ES-I3 (cell line): Measurements from ENCODE around the gene FAM120A.
A peak's percentile ranks its signal among the peaks of the same experiment; 100 is the strongest.

ENCODE experiments used
- H3K36me3 ChIP-seq: 2 replicates; pipeline ENCODE4 v1.6.1; 2013; ENCODE audit warnings: mild to moderate bottlenecking, low read length, control low read depth, moderate library complexity; ENCODE audit not compliant: insufficient read depth
- H3K4me1 ChIP-seq: 2 replicates; pipeline ENCODE4 v1.6.1; 2013; ENCODE audit warnings: mild to moderate bottlenecking, control low read depth, low read length; ENCODE audit not compliant: insufficient read depth
- H3K9ac ChIP-seq: 2 replicates; pipeline ENCODE4 v1.6.1; 2013; ENCODE audit warnings: low read depth, mild to moderate bottlenecking, low read length, moderate library complexity
- H3K9me3 ChIP-seq: 2 replicates; pipeline ENCODE4 v1.6.1; 2013; ENCODE audit warnings: mild to moderate bottlenecking, low read length, moderate library complexity; ENCODE audit not compliant: control insufficient read depth, insufficient read depth

Gene FAM120A

DNA sequence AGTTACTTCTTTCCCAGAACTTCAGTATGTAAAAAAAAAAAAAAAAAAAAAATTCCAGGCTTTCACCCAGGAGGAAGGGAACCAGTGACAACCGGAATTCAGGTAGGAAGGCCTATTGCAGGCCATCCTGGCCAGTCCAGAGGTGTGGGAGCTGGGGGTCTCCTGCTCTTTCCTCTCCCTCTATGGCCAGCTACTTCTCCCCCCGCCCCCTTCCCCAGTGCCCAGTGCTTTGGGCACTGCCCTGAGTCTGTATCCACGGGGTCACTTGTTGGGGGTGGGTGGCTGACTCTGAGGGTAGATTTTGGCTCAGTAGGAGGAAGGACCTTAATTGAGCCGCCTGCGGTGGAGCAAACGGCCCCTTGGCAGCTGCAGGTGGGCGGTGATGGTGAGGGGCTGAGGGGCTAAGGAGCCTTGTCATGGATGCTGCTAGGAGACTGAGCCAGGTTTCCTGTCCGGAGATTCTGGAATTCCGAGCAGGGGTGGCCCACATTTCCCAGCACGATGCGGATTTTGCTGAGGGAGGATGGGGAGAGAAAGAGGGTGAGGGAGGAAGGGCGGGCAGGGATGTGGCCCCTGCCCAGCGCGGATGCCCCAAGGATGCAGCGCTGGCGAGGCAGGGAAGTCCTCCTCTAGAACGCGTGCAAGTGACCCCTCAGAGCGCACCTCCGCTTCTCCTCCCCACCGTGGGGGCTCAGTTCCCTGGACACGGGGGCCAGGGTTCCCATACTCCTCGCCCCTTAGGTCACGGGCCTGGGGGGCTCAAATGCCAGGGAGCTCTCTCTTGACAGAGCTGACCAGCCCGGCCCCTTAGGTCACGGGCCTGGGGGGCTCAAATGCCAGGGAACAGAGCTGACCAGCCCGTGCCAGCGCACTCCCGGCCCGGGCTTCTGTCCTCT lies 123.7 kb downstream of the FAM120A start:
- Histone ChIP-seq H3K36me3 (no peaks in the 10 kb centered on the region), H3K9ac (peak overlapping the region; percentile 49; the same call in 1 of the 2 replicates), H3K4me1 (peaks cover 16% of the 10 kb centered on the region; the same call in 1 of the 2 replicates), H3K9me3 (no peaks in the 10 kb centered on the region)

DNA sequence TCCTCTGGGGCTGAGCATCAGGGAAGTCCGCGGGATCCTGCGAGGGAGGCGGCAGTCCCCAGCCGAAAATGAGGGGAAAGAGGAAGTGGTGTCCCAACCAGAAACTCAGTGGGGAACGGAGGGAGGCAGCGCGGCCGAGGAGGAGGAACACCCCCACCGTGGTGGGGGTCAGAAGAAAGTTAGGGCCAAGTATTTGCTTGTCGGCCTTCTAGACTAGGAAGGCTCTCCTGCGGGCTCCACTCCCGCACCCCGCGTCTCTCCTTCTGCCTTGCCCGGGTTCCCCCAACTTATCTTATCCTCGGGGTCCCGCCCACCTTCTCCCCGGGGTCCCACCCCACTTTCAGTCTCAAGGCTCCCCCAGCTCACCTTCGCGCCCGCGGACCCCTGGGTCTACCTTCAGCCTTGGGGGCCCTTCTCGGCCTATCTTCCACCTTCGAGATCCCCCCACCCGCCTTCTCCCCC lies 124.3 kb downstream of the FAM120A start:
- no peaks in the 10 kb centered on the region for H3K9me3 ChIP-seq
- H3K4me1 ChIP-seq = peaks cover 21% of the 10 kb centered on the region; the same call in 1 of the 2 replicates
- H3K36me3 ChIP-seq = no peaks in the 10 kb centered on the region
- H3K9ac ChIP-seq = peak overlapping the region; percentile 49; the same call in 1 of the 2 replicates

DNA sequence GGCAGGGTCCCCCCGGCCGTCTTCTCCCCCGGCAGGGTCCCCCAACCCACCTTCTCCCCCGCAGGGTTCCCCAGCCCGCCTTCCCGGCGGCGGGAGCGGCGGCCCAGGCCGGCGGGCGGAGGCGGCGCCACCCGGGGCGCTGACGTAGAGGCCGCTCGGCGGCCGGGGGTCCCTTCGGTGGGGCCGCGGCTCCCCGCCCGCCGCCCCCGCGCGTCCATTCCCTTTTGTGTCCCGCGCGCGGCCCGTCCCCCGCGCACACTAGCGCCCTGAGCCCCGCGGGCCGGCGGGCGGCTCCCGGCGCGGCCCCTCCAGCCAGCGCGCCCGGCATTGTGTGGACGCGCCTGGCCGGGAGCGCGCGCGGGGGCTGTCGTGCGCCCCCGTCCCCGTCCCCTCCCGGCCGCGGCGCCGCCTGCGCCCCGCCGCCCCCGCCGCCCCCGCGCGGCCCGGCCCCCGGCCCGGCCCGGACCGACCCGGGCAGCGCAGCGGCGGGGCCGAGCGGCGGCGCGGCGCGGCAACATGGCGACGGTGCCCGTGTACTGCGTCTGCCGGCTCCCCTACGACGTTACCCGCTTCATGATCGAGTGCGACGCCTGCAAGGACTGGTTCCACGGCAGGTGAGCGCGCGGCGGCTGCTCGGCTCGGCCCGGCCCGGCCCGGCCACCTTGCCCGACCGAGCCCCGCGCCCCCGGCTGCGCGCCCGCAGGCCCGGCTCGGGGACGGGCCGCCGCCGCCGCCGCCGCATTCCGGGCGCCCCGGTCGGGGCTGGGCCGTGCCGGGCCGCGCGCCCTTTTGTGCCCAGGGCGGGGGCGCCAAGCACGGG lies 125.0 kb downstream of the FAM120A start, which contains the start of gene PHF2:
Gene PHF2 (plus strand): TSS at position 327 of the 820 bp plus-strand sequence. CDS start 190 bp downstream, at position 517.
- Histone ChIP-seq H3K9me3 (no peaks in the 10 kb centered on the region), H3K4me1 (peaks cover 21% of the 10 kb centered on the region; the same call in 1 of the 2 replicates), H3K9ac (peak within 1 kb of the TSS; percentile 70), H3K36me3 (no peaks in the 10 kb centered on the region)

DNA sequence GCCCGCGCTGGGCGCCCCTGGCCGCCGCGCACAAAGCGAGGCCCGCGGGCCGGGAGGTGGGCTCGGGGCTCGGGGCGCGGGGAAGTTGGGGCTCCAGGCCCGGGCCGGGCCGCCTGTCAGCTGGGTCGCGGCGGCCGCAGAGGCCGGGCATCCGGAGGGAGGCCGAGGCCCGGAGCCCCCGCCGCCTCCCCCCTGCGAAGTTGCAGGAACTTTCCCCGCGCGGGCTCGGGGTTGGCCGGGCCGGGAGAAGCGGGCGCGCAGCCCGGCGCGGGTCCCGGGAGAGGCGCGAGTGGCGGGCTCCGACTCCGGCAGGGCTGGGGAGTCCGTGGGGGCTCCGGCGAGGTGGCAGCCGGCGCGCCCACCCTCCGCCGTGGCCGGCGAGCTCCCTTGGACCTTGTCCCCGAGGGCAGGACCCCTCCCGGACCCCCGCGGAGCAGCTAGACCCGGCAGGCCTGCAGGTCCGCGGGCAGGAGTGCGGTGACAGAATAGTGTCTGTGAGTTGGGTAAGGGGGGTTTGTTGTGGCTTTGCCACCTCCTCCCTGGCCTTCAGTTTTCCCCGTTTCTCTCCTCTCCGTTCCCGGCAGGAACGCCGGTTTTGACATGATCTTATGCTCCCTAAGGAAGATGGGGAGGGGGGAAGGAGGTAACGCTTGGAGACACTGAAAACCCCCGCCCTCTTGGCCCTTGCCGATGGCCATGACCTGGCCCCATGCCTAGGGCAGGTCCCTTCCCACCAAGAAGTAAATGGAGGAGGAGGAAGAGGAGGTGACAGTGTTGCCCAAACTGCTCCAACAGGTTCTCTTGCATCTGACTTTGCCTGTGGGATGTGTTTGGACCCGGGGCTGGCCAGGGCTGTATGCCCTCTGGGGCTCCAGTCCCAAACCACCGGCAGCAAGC lies 125.8 kb downstream of the FAM120A start:
- no peaks in the 10 kb centered on the region for H3K36me3 ChIP-seq
- H3K9ac ChIP-seq = peak overlapping the region; percentile 70
- H3K9me3 ChIP-seq = no peaks in the 10 kb centered on the region
- peaks cover 21% of the 10 kb centered on the region; the same call in 1 of the 2 replicates for H3K4me1 ChIP-seq

DNA sequence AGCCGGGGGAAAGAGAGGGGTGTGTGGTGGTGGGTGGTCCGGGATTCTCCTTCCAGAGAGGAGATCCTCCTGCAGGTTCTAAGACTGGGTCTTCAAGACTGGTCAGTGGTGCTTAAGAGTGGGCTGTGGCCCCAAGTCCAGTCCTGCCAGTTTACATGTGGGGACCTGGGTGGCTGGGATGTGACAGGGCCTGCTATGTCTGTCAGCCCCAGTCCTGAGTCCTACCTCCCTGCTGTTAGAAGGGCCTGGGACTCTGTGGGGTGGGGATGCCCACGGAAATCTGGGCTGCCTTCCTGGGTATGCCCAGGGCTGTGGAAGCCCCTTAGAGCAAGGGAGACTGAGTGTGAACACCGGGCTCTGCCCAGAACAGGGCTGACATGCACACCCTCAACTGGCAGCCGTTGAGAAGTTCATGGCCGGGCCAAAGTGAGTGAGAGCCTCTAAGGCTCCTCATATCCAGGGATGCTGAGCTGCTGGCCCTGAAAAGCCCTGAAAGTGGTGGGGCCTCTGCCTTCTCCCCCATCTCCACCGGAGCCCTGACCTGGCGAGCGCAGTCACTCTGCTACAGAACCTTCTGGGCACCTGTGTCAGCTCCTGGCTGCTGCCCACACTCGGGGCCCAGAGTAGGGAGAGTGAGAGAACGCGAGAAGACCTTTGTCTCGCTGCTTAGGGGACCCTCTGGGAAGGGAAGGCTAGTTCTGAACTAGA lies 126.6 kb downstream of the FAM120A start:
- Histone ChIP-seq H3K9ac (peak overlapping the region; percentile 70; the same call in 1 of the 2 replicates), H3K9me3 (no peaks in the 10 kb centered on the region), H3K4me1 (peaks cover 21% of the 10 kb centered on the region; the same call in 1 of the 2 replicates), H3K36me3 (no peaks in the 10 kb centered on the region)

DNA sequence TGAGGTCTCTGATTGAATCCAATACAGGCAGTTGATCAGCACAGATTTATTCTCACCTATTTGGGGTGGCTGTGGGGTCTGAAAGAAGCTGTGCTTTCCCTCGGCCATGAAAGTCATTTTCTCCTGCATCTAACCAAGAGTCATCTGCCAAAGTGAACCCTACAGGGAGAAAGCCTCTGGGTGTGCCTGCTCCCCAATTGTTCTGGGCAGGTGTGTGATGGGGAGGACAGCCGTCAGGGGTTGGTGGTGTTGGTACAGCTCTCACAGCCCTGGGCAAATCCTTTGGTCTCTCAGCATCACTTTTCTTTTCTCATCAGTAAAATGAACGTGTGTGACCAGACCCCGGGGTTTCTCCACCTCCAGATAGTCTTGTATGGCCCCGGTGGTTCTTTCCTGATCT lies 127.4 kb downstream of the FAM120A start:
- Histone ChIP-seq H3K9ac (no peak overlapping the region), H3K9me3 (no peaks in the 10 kb centered on the region), H3K36me3 (no peaks in the 10 kb centered on the region), H3K4me1 (peaks cover 21% of the 10 kb centered on the region; the same call in 1 of the 2 replicates)

DNA sequence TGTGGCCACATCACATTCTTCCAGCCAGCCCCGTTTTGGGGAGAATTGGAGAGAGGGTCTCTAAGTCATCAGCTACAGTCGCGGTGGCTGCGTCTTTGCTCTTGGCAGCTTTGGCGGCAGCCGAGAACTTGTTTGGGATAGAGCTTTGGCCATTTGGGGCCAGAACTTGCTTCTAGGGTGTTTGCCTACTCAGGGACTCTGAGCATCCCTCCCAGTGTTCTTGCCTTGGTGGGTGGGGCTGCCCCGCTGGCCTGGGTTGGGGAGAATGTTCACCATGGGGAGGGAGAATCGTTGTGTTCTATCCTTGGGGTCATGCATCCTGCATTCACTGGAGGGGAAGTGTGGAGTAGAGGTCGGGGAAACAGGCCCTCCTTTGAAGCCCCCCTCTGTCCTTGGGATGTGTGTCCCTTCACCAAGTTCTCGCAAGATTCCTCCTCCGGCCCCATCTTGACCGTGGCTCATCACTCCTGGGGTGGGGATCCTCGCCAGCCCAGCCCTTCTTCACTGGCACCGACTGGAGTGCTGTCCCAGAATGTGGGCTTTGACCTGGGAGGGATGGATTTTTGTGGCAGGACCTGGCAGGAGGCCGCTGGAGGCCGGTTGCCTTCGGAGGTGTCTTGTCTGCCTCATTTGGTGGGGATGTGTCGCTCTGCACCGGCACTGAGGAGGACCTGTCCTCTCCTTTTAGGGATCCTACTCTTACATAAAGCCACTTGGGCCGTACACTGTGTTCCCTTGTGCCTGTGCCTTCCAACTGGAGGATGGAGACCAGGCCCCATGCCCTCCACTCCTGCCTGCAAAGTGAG lies 128.4 kb downstream of the FAM120A start:
- peaks cover 14% of the 10 kb centered on the region; the same call in 1 of the 2 replicates for H3K4me1 ChIP-seq
- H3K9me3 ChIP-seq = no peaks in the 10 kb centered on the region
- H3K36me3 ChIP-seq = no peaks in the 10 kb centered on the region
- no peak overlapping the region for H3K9ac ChIP-seq

DNA sequence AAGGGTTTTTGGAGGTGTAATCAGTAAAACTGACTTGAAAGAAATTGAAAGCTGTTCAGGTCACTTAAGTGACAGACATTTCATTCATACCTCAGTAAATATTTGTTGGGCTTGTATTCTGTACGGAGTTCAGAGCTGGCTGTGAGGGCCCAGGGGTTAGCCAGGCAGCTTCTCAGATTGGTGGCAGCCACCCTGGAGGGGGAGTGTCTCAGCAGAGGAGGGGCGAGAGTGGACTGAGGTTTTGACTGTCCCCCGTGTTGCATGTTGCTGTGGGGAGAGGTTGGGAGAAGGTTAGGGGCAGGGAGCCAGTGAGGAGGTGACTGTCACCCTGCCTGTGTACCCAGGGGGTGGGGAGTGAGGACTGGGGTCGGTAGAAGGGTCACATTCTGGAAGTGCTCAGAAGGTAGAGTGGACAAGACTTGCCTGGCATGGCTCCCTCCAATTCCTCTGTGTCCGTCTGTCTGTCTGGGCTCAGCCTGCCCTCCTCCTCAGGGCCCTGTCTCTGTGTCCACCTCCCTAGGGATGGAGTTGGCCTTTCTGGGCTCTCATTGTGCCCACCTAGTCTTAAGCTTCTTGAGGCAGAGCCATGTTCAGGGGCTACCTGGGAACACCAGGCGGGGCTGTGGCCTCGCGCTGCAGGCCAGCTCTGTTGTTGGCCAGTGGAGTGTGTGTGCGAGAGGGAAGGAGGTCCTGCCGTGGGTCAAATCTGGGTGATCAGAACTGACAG lies 129.3 kb downstream of the FAM120A start:
- no peaks in the 10 kb centered on the region for H3K9me3 ChIP-seq
- H3K9ac ChIP-seq = no peak overlapping the region

DNA sequence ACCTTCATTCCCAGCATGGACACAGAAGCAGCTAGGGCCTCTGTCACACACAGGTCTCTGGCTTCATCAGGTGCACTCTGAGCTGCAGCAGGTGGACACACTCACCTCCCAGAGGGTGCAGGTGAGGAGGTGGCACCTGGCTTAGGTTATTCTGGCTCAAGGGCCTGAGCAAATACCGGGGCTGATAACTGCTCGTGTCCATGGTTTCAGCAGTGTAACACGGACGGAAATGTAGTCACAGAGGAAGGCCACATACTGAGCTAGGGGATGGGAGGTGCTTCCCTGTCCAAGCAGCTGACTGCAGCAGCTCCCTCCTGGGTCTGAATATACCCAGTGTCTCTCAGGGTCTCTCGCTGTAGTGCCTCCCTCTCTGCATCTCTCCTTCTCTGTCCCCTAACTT lies 130.6 kb downstream of the FAM120A start:
- Histone ChIP-seq H3K36me3 (no peaks in the 10 kb centered on the region), H3K9me3 (no peaks in the 10 kb centered on the region), H3K4me1 (peaks cover 10% of the 10 kb centered on the region; the same call in 1 of the 2 replicates), H3K9ac (no peak overlapping the region)

More for the DNA sequence above, 129.3 kb downstream of the FAM120A start:
- Histone ChIP-seq H3K4me1 (peaks cover 10% of the 10 kb centered on the region; the same call in 1 of the 2 replicates), H3K36me3 (no peaks in the 10 kb centered on the region)

DNA sequence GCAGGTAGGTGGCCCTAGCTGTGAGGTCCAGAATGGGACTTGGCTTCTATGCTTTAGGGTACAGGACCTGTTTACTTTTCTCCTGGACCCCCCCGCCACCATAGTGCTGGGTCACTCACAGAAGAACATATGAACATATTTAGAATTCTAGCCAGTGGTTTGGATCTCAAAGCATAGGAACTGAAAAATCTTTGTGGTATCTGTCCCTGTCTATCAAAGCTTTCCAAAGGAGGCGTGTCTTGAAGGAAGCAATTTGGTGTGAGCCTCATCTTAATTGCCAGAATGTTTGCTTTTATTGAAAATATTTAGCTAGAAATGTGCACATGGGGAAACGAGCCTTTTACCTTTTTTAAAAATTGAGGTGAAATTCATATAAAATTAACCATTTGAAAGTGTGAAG lies 131.1 kb downstream of the FAM120A start:
- H3K4me1 ChIP-seq = peaks cover 10% of the 10 kb centered on the region; the same call in 1 of the 2 replicates
- H3K9ac ChIP-seq = no peak overlapping the region
- no peaks in the 10 kb centered on the region for H3K9me3 ChIP-seq
- no peaks in the 10 kb centered on the region for H3K36me3 ChIP-seq

DNA sequence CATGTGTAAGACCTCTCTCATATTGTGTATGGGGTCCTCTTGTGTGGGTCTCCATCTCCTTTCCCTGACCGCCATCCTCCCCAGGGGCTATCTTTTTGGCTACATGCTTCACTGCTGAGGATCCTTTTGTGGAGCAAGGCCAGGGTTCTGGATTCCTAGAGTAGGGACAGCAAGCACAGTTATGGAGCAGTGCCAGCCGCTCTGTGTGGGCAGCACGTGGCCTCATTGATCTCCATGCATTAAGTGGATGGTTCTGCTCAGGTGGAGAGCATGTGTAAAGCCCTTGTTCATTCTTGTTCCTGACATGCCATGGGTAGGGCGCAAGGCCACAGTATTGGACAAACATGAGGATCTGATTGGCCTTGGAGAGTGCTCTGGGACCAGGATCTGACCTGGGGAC lies 133.8 kb downstream of the FAM120A start:
- no peak overlapping the region for H3K9ac ChIP-seq
- H3K9me3 ChIP-seq = no peaks in the 10 kb centered on the region
- H3K4me1 ChIP-seq = 0 out of 2 replicates have a peak, but pooled peaks cover 4% of the 10 kb centered on the region
- H3K36me3 ChIP-seq = no peaks in the 10 kb centered on the region

DNA sequence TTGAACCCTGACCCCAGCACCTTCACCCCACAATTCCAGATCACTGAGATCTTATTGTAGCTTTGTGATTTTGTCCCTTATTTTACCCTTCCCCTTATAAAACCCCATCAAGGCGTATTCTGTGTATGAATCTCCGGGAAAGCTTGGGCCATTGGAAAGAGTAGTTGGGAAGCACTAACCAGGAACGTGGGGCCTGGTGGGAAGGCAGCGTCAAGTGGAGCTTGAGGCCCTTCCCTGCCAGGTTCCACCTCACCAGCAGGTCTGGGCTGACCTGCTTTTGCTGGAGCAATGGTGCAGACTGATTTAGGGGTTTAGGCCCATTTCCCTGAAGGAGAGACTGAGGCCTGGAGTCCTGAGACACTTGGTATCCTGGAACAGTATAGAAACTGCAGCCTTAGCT lies 134.2 kb downstream of the FAM120A start:
- Histone ChIP-seq H3K9ac (no peak overlapping the region), H3K4me1 (no peaks in the 10 kb centered on the region), H3K9me3 (no peaks in the 10 kb centered on the region), H3K36me3 (no peaks in the 10 kb centered on the region)
